HCT116 (cell line): ENCODE data around the gene RPL10.

Source experiments
- CBX3 ChIP-seq: IDR thresholded peaks from 2 replicates; pipeline ENCODE4 v1.6.1; 2012; ENCODE audit warnings: low read depth
- ELF1 ChIP-seq: IDR thresholded peaks from 2 replicates; pipeline ENCODE4 v1.6.1; 2012; ENCODE audit warnings: low read depth, borderline replicate concordance
- EZH2 ChIP-seq: fragments of 200-600 bp; sonication (generic); IDR thresholded peaks from 2 replicates; pipeline ENCODE4 v1.6.1; 2017; ENCODE audit warnings: antibody characterized with exemption, mixed run types
- EZH2phosphoT487 ChIP-seq: fragments of 200-600 bp; IDR thresholded peaks from 2 replicates; pipeline ENCODE4 v1.6.1; 2018; ENCODE audit warnings: antibody characterized with exemption, borderline replicate concordance
- JUND ChIP-seq: IDR thresholded peaks from 2 replicates; pipeline ENCODE4 v1.6.1; 2012
- POLR2A ChIP-seq: IDR thresholded peaks from 2 replicates; pipeline ENCODE4 v1.7.0; 2011; ENCODE audit warnings: borderline replicate concordance; ENCODE audit not compliant: insufficient read depth, insufficient read length; ENCODE audit errors: extremely low read depth
- POLR2AphosphoS5 ChIP-seq: IDR thresholded peaks from 2 replicates; pipeline ENCODE4 v1.6.1; 2011; ENCODE audit warnings: mild to moderate bottlenecking, low read depth, low read length, moderate library complexity
- TCF7L2 ChIP-seq: IDR thresholded peaks from 2 replicates; pipeline ENCODE4 v1.7.0; 2011; ENCODE audit warnings: borderline replicate concordance, inconsistent platforms; ENCODE audit not compliant: insufficient read depth, insufficient read length; ENCODE audit errors: extremely low read depth
- TF ChIP-seq, protein P1 (sequence below), 3 experiments: fragments of 200-600 bp in 1 of 3; sonication (generic) in 1 of 3; IDR thresholded peaks in 2 of 3; conservative IDR thresholded peaks in 1 of 3; 2 replicates each; pipeline ENCODE4 v1.5.1; 2012 to 2017; ENCODE audit warnings: low read depth in 2 of 3, low read length in 2 of 3, antibody characterized with exemption in 1 of 3, borderline replicate concordance in 1 of 3, control low read depth in 1 of 3, mild to moderate bottlenecking in 1 of 3, mixed read lengths in 1 of 3, mixed run types in 1 of 3, moderate library complexity in 1 of 3; ENCODE audit not compliant: insufficient read depth in 1 of 3
- TF ChIP-seq, protein P2 (sequence below): IDR thresholded peaks from 2 replicates; pipeline ENCODE4 v1.6.1; 2012

GRCh38 chrX:154350429-154351182 lies 47.6 kb upstream of the RPL10 start:
- TF ChIP-seq, protein P1, sequence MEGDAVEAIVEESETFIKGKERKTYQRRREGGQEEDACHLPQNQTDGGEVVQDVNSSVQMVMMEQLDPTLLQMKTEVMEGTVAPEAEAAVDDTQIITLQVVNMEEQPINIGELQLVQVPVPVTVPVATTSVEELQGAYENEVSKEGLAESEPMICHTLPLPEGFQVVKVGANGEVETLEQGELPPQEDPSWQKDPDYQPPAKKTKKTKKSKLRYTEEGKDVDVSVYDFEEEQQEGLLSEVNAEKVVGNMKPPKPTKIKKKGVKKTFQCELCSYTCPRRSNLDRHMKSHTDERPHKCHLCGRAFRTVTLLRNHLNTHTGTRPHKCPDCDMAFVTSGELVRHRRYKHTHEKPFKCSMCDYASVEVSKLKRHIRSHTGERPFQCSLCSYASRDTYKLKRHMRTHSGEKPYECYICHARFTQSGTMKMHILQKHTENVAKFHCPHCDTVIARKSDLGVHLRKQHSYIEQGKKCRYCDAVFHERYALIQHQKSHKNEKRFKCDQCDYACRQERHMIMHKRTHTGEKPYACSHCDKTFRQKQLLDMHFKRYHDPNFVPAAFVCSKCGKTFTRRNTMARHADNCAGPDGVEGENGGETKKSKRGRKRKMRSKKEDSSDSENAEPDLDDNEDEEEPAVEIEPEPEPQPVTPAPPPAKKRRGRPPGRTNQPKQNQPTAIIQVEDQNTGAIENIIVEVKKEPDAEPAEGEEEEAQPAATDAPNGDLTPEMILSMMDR (IDR thresholded peaks at IDR 0.05 in 2 of 3, conservative IDR thresholded peaks at IDR 0.05 in 1 of 3; ENCODE audit: borderline replicate concordance in 1 of 3, insufficient read depth in 1 of 3, low read depth in 2 of 3, low read length in 2 of 3) = no peak
- no peak for TF ChIP-seq POLR2AphosphoS5
- TF ChIP-seq POLR2A = no peak
- no peak for TF ChIP-seq EZH2
- TF ChIP-seq EZH2phosphoT487 = no peak
- TF ChIP-seq ELF1 = no peak
- no peak for TF ChIP-seq TCF7L2
- TF ChIP-seq, protein P2, sequence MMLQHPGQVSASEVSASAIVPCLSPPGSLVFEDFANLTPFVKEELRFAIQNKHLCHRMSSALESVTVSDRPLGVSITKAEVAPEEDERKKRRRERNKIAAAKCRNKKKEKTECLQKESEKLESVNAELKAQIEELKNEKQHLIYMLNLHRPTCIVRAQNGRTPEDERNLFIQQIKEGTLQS = no peak
- no peak for TF ChIP-seq CBX3
- no peak for TF ChIP-seq JUND
